Upper lobe of left lung (tissue), 6 donors: ENCODE results near the gene SCUBE1. TPM values are rescaled to one million over a fixed set of nuclear protein-coding genes. Genes with fewer than 3 reads are reported as not detected.
A peak's percentile ranks its signal among the peaks of the same experiment; 100 is the strongest.

Experiments
- ATAC-seq, 2 donors: fragments of 200-7000 bp; cut with Tn5 transposase; one replicate each; pipeline ENCODE4 v1.9.1; 2022; ENCODE audit warnings: mild to moderate bottlenecking in 2 of 2, moderate library complexity in 2 of 2; ENCODE audit not compliant: low FRiP score in 2 of 2
- DNase-seq, 2 donors: peaks; one replicate each; pipeline ENCODE4 v3.0.0-alpha.2; 2019 to 2020
- H3K27ac ChIP-seq, 4 donors: fragments of 200-600 bp; sonication (generic); one replicate each; pipeline ENCODE4 v1.5.1; 2016 to 2019
- H3K27me3 ChIP-seq, 4 donors: fragments of 200-600 bp; sonication (generic); one replicate each; pipeline ENCODE4 v1.5.1; 2017 to 2019
- H3K36me3 ChIP-seq, 4 donors: fragments of 200-600 bp; sonication (generic); one replicate each; pipeline ENCODE4 v1.5.1; 2016 to 2019
- H3K4me1 ChIP-seq, 4 donors: fragments of 200-600 bp; sonication (generic); one replicate each; pipeline ENCODE4 v1.5.1; 2018 to 2019
- H3K4me3 ChIP-seq, 4 donors: fragments of 200-600 bp; sonication (generic); one replicate each; pipeline ENCODE4 v1.5.1; 2017 to 2019; ENCODE audit warnings: mild to moderate bottlenecking in 2 of 4, moderate library complexity in 1 of 4
- H3K9me3 ChIP-seq, 4 donors: fragments of 200-600 bp; sonication (generic); one replicate each; pipeline ENCODE4 v1.5.1; 2018 to 2019
- EP300 ChIP-seq, 4 donors: sonication (generic); formaldehyde crosslinking; IDR thresholded peaks; one replicate each; pipeline ENCODE4 v1.5.1; 2017; ENCODE audit warnings: antibody characterized with exemption in 4 of 4, control low read depth in 2 of 4
- POLR2A ChIP-seq, 4 donors: fragments of 450-650 bp; IDR thresholded peaks; one replicate each; pipeline ENCODE4 v1.5.1; 2016 to 2017; ENCODE audit warnings: antibody characterized with exemption in 4 of 4, mild to moderate bottlenecking in 2 of 4
- POLR2AphosphoS5 ChIP-seq, 2 donors: sonication (generic); formaldehyde crosslinking; IDR thresholded peaks; one replicate each; pipeline ENCODE4 v1.5.1; 2017; ENCODE audit warnings: antibody characterized with exemption in 2 of 2
- WGBS, 2 donors: methylation state at CpG; one replicate each; pipeline ENCODE4 v1.1.5; 2017 to 2018; 5-methylcytosine and 5-hydroxymethylcytosine counted together
- total RNA-seq, 6 donors: library from RNA; depleted of rRNA in 4 of 6; stranded (reverse); fragments of >200 nt in 4 of 6; gene quantifications; one replicate each; pipeline versions ENCODE4 v1.1.0 to v1.2.1, GENCODE V29; 2016 to 2021
- TF ChIP-seq, protein P1 (sequence below), 6 experiments: fragments of 450-650 bp in 4 of 6; fragments of 200-600 bp in 2 of 6; sonication (generic) in 2 of 6; IDR thresholded peaks; one replicate each; pipeline ENCODE4 v1.5.1; 2016 to 2019; ENCODE audit warnings: antibody characterized with exemption in 6 of 6
- donor health status: DM: no; HTN: no; CAD: no; lungs with moderate emphysema.
- donor health status: DM: no; HTN: yes; CAD: no; lungs with severe emphysema.

The SCUBE1 gene
- total RNA-seq, 6 donors from 2014 or later = 9.7 to 55.9 (median 20.8) TPM

DNA sequence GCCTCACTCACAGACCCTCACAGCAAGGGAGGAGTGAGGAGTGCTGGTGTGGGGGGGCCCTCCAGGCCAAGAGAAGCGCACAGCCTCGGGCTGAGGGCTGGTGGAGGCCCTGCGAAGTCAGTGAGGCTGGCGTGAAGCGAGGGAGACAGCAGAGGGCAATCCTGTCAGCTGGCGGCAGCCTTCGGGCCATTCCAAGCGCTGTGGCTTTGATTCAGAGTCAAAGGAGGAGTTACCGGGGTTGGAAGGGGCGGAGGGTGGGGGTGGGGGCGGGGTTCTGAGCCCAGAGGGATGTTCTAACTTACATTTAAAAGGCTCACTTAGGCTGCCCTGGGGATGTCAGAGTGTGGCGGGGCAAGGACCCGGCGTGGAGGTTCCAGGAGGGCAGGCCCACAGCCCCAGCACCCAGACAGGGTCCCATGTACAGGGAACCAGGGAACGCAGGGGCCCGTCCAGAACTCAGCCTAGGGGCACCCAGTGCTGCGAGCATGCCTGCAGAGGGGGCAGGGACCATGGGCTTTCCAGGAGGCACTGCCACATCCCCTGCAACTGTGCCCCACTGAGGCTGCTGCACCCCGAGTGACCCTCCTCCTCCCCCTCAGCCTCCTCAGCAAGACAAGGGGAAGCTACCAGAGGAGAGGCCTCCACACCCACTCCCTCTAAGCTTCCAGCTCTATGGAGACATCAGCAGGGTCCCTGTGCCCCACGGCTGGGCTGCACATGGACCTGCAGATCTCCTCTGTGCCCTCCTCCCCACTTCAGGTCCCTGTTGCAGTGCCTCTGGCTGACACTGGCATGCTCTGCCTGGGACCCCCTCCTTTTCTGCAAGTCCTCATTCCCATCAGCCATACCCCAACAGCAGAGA is 116.6 kb downstream of the SCUBE1 start:
- H3K9me3 ChIP-seq = no peaks in the 10 kb centered on the region
- DNase-seq (peak in 1 of 2 donors; percentile 56), ATAC-seq (peak in 1 of 2 donors; percentile 14)
- H3K27ac ChIP-seq = no peak overlapping the region
- H3K4me1 ChIP-seq = peaks cover 0 to 11% (median 3%) of the 10 kb centered on the region in 4 donors
- no peaks in the 10 kb centered on the region for H3K27me3 ChIP-seq
- no peak overlapping the region for H3K4me3 ChIP-seq
- H3K36me3 ChIP-seq = no peaks in the 10 kb centered on the region
- TF ChIP-seq, protein P1, sequence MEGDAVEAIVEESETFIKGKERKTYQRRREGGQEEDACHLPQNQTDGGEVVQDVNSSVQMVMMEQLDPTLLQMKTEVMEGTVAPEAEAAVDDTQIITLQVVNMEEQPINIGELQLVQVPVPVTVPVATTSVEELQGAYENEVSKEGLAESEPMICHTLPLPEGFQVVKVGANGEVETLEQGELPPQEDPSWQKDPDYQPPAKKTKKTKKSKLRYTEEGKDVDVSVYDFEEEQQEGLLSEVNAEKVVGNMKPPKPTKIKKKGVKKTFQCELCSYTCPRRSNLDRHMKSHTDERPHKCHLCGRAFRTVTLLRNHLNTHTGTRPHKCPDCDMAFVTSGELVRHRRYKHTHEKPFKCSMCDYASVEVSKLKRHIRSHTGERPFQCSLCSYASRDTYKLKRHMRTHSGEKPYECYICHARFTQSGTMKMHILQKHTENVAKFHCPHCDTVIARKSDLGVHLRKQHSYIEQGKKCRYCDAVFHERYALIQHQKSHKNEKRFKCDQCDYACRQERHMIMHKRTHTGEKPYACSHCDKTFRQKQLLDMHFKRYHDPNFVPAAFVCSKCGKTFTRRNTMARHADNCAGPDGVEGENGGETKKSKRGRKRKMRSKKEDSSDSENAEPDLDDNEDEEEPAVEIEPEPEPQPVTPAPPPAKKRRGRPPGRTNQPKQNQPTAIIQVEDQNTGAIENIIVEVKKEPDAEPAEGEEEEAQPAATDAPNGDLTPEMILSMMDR (IDR thresholded peaks at IDR 0.05) = no peak
- TF ChIP-seq POLR2A (IDR thresholded peaks at IDR 0.05) (no peak), EP300 (IDR thresholded peaks at IDR 0.05) (no peak), POLR2AphosphoS5 (IDR thresholded peaks at IDR 0.05) (no peak)
- WGBS, 2 donors = 74% methylated on average over 10 of the region's 19 CpGs

DNA sequence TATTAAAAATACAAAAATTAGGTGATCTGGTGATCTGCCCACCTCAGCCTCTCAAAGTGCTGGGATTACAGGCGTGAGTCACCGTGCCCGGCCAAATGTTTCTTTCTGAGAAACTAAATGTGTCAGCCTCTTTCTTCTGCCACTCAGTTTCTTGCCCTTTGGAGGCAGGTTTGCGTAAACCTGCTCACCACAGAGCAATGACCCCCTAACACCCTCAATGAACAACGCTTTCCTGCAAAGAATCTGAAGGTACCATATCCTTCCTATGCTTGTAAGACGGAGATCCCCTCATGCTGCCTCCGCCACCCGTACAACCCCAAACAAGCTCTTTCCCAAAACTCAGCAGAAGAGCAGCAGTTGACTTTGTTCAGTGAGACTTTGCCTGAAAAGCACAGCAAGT is 117.6 kb downstream of the SCUBE1 start:
- Histone ChIP-seq H3K4me3 (no peak overlapping the region), H3K4me1 (peaks cover 0 to 7% (median 0%) of the 10 kb centered on the region in 4 donors), H3K36me3 (no peaks in the 10 kb centered on the region), H3K27me3 (no peaks in the 10 kb centered on the region), H3K27ac (no peak overlapping the region), H3K9me3 (no peaks in the 10 kb centered on the region)
- no peak for DNase-seq
- WGBS, 2 donors = 91 to 94% methylated on average over 8 of the region's 8 CpGs
- TF ChIP-seq, protein P1 (IDR thresholded peaks at IDR 0.05) = no peak
- TF ChIP-seq POLR2A (IDR thresholded peaks at IDR 0.05) (no peak), EP300 (IDR thresholded peaks at IDR 0.05) (no peak), POLR2AphosphoS5 (IDR thresholded peaks at IDR 0.05) (no peak)
- no peak for ATAC-seq

DNA sequence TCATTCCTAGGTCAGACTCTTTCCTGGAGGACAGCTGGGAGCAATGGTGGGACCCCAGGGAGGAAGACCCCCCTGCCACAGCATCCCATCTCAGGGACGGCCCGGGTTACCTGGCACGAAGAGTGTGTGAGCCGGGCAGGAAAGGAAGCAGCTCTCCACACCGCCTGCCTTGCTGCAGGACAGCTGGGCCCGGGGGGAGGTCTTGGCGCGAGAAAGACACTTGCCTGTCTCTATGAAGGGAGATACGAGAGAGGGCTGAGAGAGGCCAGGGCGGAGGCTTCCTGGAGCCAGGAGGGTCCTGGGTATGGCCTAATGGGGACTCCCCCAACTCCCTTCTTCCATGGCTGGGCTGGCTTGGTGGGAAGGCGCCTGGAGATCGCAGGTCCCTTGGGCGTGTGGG is 120.2 kb downstream of the SCUBE1 start:
- TF ChIP-seq POLR2AphosphoS5 (IDR thresholded peaks at IDR 0.05) (no peak), POLR2A (IDR thresholded peaks at IDR 0.05) (no peak), EP300 (IDR thresholded peaks at IDR 0.05) (no peak)
- TF ChIP-seq, protein P1 (IDR thresholded peaks at IDR 0.05) = no peak

DNA sequence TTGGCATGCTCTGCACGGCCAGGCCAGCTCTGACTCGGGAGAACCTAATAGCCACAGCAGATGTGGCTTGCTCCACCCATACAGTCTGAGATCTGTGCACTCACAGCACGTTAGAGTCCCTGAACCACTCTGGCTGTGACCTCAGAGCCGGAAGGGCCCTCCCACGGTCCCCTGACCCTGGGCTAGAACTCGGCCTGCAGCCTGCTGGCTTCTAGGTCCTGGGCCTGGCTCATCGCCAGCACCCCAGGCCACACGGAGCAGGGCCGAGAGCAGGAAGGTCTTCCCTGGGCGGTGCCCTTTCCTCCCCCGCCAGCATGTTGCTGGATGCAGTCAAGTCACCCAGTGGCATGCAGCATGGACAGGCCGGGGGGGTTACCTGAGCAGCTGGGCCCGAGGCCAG is 120.9 kb downstream of the SCUBE1 start:
- WGBS, 2 donors = 50% methylated on average over 12 of the region's 13 CpGs; no CpG with 5 or more reads in 1 of the 2 donors
- H3K4me3 ChIP-seq = no peak overlapping the region
- no peaks in the 10 kb centered on the region for H3K27me3 ChIP-seq
- TF ChIP-seq POLR2A (IDR thresholded peaks at IDR 0.05) (no peak), EP300 (IDR thresholded peaks at IDR 0.05) (no peak), POLR2AphosphoS5 (IDR thresholded peaks at IDR 0.05) (no peak)
- TF ChIP-seq, protein P1 (IDR thresholded peaks at IDR 0.05) = no peak
- H3K27ac ChIP-seq = no peak overlapping the region
- DNase-seq = peak in 1 of 2 donors; percentile 75
- no peaks in the 10 kb centered on the region for H3K36me3 ChIP-seq
- peaks cover 0 to 7% (median 0%) of the 10 kb centered on the region in 4 donors for H3K4me1 ChIP-seq
- H3K9me3 ChIP-seq = no peaks in the 10 kb centered on the region
- peak in 1 of 2 donors; percentile 34 for ATAC-seq

More for the DNA sequence above, 120.2 kb downstream of the SCUBE1 start:
- Histone ChIP-seq H3K27ac (no peak overlapping the region), H3K36me3 (no peaks in the 10 kb centered on the region), H3K4me1 (peaks cover 0 to 7% (median 0%) of the 10 kb centered on the region in 4 donors), H3K27me3 (no peaks in the 10 kb centered on the region), H3K4me3 (no peak overlapping the region), H3K9me3 (no peaks in the 10 kb centered on the region)
- ATAC-seq = no peak
- no peak for DNase-seq
- 86 to 97% methylated on average over 11 to 13 of the region's 13 CpGs for WGBS, 2 donors
